Heart left ventricle (tissue), 13 donors: Measurements from ENCODE around the gene NTM.

ENCODE experiments used
- CTCF ChIP-seq, 12 donors: fragments of 200-600 bp; sonication (generic) in 4 of 12; IDR thresholded peaks; one replicate each; pipeline versions ENCODE4 v1.5.0 to v1.8.0; 2018 to 2022; ENCODE audit warnings: antibody characterized with exemption in 12 of 12, mild to moderate bottlenecking in 5 of 12
- POLR2A ChIP-seq, 2 donors: fragments of 450-650 bp; IDR thresholded peaks; one replicate each; pipeline ENCODE4 v1.6.1; 2017; ENCODE audit warnings: antibody characterized with exemption in 2 of 2, mild to moderate bottlenecking in 2 of 2, moderate library complexity in 2 of 2
- donor health status: ischemic (EF 13 %, LVEDD 7.1; RV severe dilation, severe dysfunction).
- donor health status: DM: no; HTN: yes; CAD: no.
- donor health status: DM: no; HTN: no; CAD: no.
- donor health status: ischemic (EF 25% LVEDD 6.9; RV normal size, moderate dysfunction).
- donor health status: ischemic (EF 25% LVEDD 5.7; RV mildly dilated, moderate dysfunction).
- donor health status: ischemic (EF 35%, LVEDD 5.7; RV mildly dilated, moderate dysfunction).
- donor health status: nonischemic (EF 11% LVEDD 7.7; RV severe dilation, severe dysfunction).
- donor health status: DM: yes; HTN: yes; CAD: no.
- donor health status: PGD.
- donor health status: ischemic (EF 29% LVEDD 5.4; RV normal size, mild dysfunction).
- donor health status: nonischemic (EF 23%, LVEDD 6.1; RV moderate dilation, normal function).

- TF ChIP-seq CTCF (IDR thresholded peaks at IDR 0.05): no peak
- no peak for TF ChIP-seq POLR2A (IDR thresholded peaks at IDR 0.05)
Observed at GRCh38 chr11:131345406-131345805, 25.0 kb upstream of the NTM start.
